GM23338 (cell line): ENCODE results near the gene PDE3A. TPM values are rescaled to one million over a fixed set of nuclear protein-coding genes. Genes with fewer than 3 reads are reported as not detected.

ENCODE experiments used
- ATAC-seq: fragments of 200-7000 bp; cut with Tn5 transposase; 3 replicates; pipeline ENCODE4 v1.9.1; 2020
- DNase-seq: peaks from one replicate; pipeline ENCODE4 v3.0.0-alpha.2; 2015; ENCODE audit warnings: low spot score
- H2AFZ ChIP-seq: fragments of 200-600 bp; sonication (generic); 2 replicates; pipeline ENCODE4 v1.8.0; 2016; ENCODE audit warnings: antibody characterized with exemption, mild to moderate bottlenecking, moderate library complexity
- H3F3A ChIP-seq: fragments of 200-600 bp; sonication (generic); replicated peaks from 2 replicates; pipeline ENCODE4 v1.8.0; 2017; ENCODE audit warnings: antibody characterized with exemption, mixed run types, low read depth
- H3K27ac ChIP-seq: fragments of 200-600 bp; sonication (generic); 2 replicates; pipeline ENCODE4 v1.6.1; 2016; ENCODE audit warnings: low read depth
- H3K27me3 ChIP-seq: fragments of 200-600 bp; sonication (generic); 2 replicates; pipeline ENCODE4 v1.8.0; 2016; ENCODE audit warnings: mild to moderate bottlenecking, mixed run types, moderate library complexity; ENCODE audit not compliant: insufficient read depth
- H3K36me3 ChIP-seq: fragments of 200-600 bp; sonication (generic); 2 replicates; pipeline ENCODE4 v1.8.0; 2016; ENCODE audit warnings: mild to moderate bottlenecking; ENCODE audit not compliant: insufficient read depth
- H3K4me1 ChIP-seq: fragments of 200-600 bp; sonication (generic); 2 replicates; pipeline ENCODE4 v1.8.0; 2016; ENCODE audit warnings: mild to moderate bottlenecking, moderate library complexity; ENCODE audit not compliant: insufficient read depth
- H3K4me2 ChIP-seq: fragments of 200-600 bp; sonication (generic); 2 replicates; pipeline ENCODE4 v1.7.1; 2017; ENCODE audit warnings: mixed run types
- H3K4me3 ChIP-seq: fragments of 200-600 bp; sonication (generic); 2 replicates; pipeline ENCODE4 v1.6.1; 2016; ENCODE audit warnings: mixed run types
- H3K79me2 ChIP-seq: fragments of 200-600 bp; sonication (generic); replicated peaks from 2 replicates; pipeline ENCODE4 v1.8.0; 2017; ENCODE audit warnings: mild to moderate bottlenecking; ENCODE audit not compliant: insufficient read depth
- H3K9me2 ChIP-seq: fragments of 200-600 bp; sonication (generic); 2 replicates; pipeline ENCODE4 v1.8.0; 2017; ENCODE audit not compliant: insufficient read depth
- H4K20me1 ChIP-seq: fragments of 200-600 bp; sonication (generic); replicated peaks from 2 replicates; pipeline ENCODE4 v1.8.0; 2017; ENCODE audit warnings: mild to moderate bottlenecking; ENCODE audit not compliant: insufficient read depth
- H3K27ac Mint-ChIP-seq: 2 replicates; pipeline ENCODE4 v1.8.0; 2020; ENCODE audit warnings: inconsistent platforms, mild to moderate bottlenecking, moderate library complexity, mixed read lengths
- H3K27me3 Mint-ChIP-seq: 3 replicates; pipeline ENCODE4 v1.8.0; 2022; ENCODE audit warnings: low read depth, mild to moderate bottlenecking, moderate library complexity, mixed read lengths, inconsistent platforms; ENCODE audit not compliant: insufficient read depth, poor library complexity
- H3K36me3 Mint-ChIP-seq: 3 replicates; pipeline ENCODE4 v1.8.0; 2021; ENCODE audit warnings: low read depth, mild to moderate bottlenecking, inconsistent platforms, moderate library complexity, mixed read lengths
- H3K4me1 Mint-ChIP-seq: 3 replicates; pipeline ENCODE4 v1.8.0; 2020; ENCODE audit warnings: mild to moderate bottlenecking, inconsistent platforms, mixed read lengths
- H3K4me3 Mint-ChIP-seq: 3 replicates; pipeline ENCODE4 v1.8.0; 2021; ENCODE audit warnings: moderate library complexity, mild to moderate bottlenecking, inconsistent platforms, mixed read lengths
- H3K9me3 Mint-ChIP-seq: 3 replicates; pipeline ENCODE4 v1.8.0; 2020; ENCODE audit warnings: moderate library complexity, mild to moderate bottlenecking, inconsistent platforms, mixed read lengths
- CREB1 ChIP-seq: fragments of 250-450 bp; sonication (Bioruptor Pico); IDR thresholded peaks from 2 replicates; pipeline ENCODE4 v1.5.0; 2020; ENCODE audit warnings: low read depth, mild to moderate bottlenecking, moderate library complexity
- EZH2 ChIP-seq: fragments of 200-600 bp; sonication (generic); IDR thresholded peaks from one replicate; pipeline ENCODE4 v1.8.0; 2017; ENCODE audit warnings: antibody characterized with exemption, mild to moderate bottlenecking, low read depth; ENCODE audit not compliant: unreplicated experiment
- EZH2phosphoT487 ChIP-seq: fragments of 200-600 bp; sonication (generic); IDR thresholded peaks from one replicate; pipeline ENCODE4 v1.8.1; 2018; ENCODE audit warnings: antibody characterized with exemption; ENCODE audit not compliant: unreplicated experiment
- JUNB ChIP-seq: IDR thresholded peaks from one replicate; pipeline ENCODE4 v1.6.1; 2016; ENCODE audit warnings: antibody characterized with exemption; ENCODE audit not compliant: unreplicated experiment
- NANOG ChIP-seq: IDR thresholded peaks from 2 replicates; pipeline ENCODE4 v1.6.1; 2016; ENCODE audit warnings: antibody characterized with exemption, borderline replicate concordance
- POLR2AphosphoS5 ChIP-seq: IDR thresholded peaks from 2 replicates; pipeline ENCODE4 v1.6.1; 2016; ENCODE audit warnings: antibody characterized with exemption, low read depth
- STAT1 ChIP-seq: IDR thresholded peaks from one replicate; pipeline ENCODE4 v1.6.1; 2016; ENCODE audit warnings: antibody characterized with exemption; ENCODE audit not compliant: unreplicated experiment
- ZNF114 ChIP-seq: fragments of 250-450 bp; sonication (Bioruptor Pico); IDR thresholded peaks from 2 replicates; pipeline ENCODE4 v1.5.0; 2020; ENCODE audit warnings: mild to moderate bottlenecking, moderate library complexity
- ZNF331 ChIP-seq: fragments of 250-450 bp; sonication (Bioruptor Pico); IDR thresholded peaks from 2 replicates; pipeline ENCODE4 v1.5.0; 2020; ENCODE audit warnings: low read depth, mild to moderate bottlenecking, moderate library complexity
- polyA plus RNA-seq: library from polyadenylated mRNA; unstranded; fragments of >200 nt; fragmentation: Nextera tagmentation; extraction: Ambion mirVana; gene quantifications from 2 replicates; pipeline ENCODE4 v1.2.1, GENCODE V29; 2016
- total RNA-seq: library from RNA; depleted of rRNA; stranded (reverse); fragments of >200 nt; shearing (Covaris generic); gene quantifications from 2 replicates; pipeline ENCODE4 v1.2.3, GENCODE V29; 2014
- TF ChIP-seq, protein P1 (sequence below): IDR thresholded peaks from one replicate; pipeline ENCODE4 v1.6.1; 2018; ENCODE audit warnings: antibody characterized with exemption; ENCODE audit not compliant: unreplicated experiment
- TF ChIP-seq, protein P2 (sequence below): fragments of 250-450 bp; sonication (Bioruptor Pico); IDR thresholded peaks from 2 replicates; pipeline ENCODE4 v1.5.0; 2020; ENCODE audit warnings: mild to moderate bottlenecking, moderate library complexity
- TF ChIP-seq, protein P3 (sequence below), 2 experiments: fragments of 200-600 bp in 1 of 2; sonication (generic) in 1 of 2; conservative IDR thresholded peaks; 2 replicates each; pipeline versions ENCODE4 v1.5.1 to v1.6.1; 2016 to 2017; ENCODE audit warnings: antibody characterized with exemption in 2 of 2, low read depth in 2 of 2, mild to moderate bottlenecking in 2 of 2, moderate library complexity in 1 of 2
- TF ChIP-seq, protein P4 (sequence below): IDR thresholded peaks from 2 replicates; pipeline ENCODE4 v1.6.1; 2016; ENCODE audit warnings: antibody characterized with exemption

PDE3A gene
- total and polyA plus RNA-seq, 2 experiments from 2014 or later: 2.7 to 9.2 TPM

DNA sequence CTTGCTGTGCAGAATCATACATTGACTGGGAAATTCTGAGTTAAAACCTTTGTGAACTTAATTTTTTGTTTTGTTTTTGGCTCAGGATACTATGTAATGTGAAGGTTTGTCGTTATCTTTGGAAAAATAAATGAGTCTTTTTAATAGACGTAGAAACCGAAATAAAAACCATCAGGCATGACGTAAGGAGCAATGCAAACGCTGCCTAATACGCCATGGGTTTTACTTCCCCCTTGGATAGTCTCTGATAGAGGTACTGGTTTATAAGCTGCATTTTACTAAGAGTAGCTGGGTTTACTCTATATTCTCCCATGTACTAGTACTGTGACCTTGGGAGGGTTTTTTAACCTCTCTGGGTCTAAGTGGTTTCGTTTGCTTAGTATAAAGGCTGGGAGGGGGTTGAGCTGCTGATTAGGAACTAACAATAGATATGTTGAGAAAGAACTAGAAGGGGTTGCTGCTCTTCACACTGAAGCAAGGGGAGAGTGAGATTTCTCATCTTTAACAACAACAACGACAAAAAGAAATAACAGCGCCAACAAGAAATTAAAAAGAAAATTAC lies 260.0 kb downstream of the PDE3A start:
- Histone ChIP-seq H2AFZ (no peak overlapping the region), H3F3A (no peaks in the 10 kb centered on the region), H3K4me2 (peak overlapping the region; percentile 50; the same call in 1 of the 2 replicates), H4K20me1 (no peaks in the 10 kb centered on the region), H3K36me3 (no peaks in the 10 kb centered on the region), H3K27ac (peak overlapping the region; percentile 21), H3K4me3 (no peak overlapping the region), H3K4me1 (peaks cover 31% of the 10 kb centered on the region), H3K27me3 (no peaks in the 10 kb centered on the region), H3K9me2 (no peaks in the 10 kb centered on the region), H3K79me2 (no peaks in the 10 kb centered on the region)
- peak; percentile 59 for ATAC-seq
- Mint-ChIP-seq H3K27ac (peak overlapping the region; percentile 67), H3K36me3 (no peaks in the 10 kb centered on the region), H3K9me3 (no peaks in the 10 kb centered on the region), H3K27me3 (peaks cover 3% of the 10 kb centered on the region), H3K4me3 (no peak overlapping the region), H3K4me1 (peaks cover 30% of the 10 kb centered on the region)
- DNase-seq: peak; percentile 32
- TF ChIP-seq, protein P1, sequence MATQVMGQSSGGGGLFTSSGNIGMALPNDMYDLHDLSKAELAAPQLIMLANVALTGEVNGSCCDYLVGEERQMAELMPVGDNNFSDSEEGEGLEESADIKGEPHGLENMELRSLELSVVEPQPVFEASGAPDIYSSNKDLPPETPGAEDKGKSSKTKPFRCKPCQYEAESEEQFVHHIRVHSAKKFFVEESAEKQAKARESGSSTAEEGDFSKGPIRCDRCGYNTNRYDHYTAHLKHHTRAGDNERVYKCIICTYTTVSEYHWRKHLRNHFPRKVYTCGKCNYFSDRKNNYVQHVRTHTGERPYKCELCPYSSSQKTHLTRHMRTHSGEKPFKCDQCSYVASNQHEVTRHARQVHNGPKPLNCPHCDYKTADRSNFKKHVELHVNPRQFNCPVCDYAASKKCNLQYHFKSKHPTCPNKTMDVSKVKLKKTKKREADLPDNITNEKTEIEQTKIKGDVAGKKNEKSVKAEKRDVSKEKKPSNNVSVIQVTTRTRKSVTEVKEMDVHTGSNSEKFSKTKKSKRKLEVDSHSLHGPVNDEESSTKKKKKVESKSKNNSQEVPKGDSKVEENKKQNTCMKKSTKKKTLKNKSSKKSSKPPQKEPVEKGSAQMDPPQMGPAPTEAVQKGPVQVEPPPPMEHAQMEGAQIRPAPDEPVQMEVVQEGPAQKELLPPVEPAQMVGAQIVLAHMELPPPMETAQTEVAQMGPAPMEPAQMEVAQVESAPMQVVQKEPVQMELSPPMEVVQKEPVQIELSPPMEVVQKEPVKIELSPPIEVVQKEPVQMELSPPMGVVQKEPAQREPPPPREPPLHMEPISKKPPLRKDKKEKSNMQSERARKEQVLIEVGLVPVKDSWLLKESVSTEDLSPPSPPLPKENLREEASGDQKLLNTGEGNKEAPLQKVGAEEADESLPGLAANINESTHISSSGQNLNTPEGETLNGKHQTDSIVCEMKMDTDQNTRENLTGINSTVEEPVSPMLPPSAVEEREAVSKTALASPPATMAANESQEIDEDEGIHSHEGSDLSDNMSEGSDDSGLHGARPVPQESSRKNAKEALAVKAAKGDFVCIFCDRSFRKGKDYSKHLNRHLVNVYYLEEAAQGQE: no peak
- TF ChIP-seq CREB1 (CRISPR knock-in tag) (no peak), JUNB (no peak), NANOG (no peak), EZH2phosphoT487 (no peak), ZNF331 (CRISPR knock-in tag) (no peak), POLR2AphosphoS5 (no peak), STAT1 (no peak), EZH2 (no peak), ZNF114 (no peak)
- TF ChIP-seq, protein P2, sequence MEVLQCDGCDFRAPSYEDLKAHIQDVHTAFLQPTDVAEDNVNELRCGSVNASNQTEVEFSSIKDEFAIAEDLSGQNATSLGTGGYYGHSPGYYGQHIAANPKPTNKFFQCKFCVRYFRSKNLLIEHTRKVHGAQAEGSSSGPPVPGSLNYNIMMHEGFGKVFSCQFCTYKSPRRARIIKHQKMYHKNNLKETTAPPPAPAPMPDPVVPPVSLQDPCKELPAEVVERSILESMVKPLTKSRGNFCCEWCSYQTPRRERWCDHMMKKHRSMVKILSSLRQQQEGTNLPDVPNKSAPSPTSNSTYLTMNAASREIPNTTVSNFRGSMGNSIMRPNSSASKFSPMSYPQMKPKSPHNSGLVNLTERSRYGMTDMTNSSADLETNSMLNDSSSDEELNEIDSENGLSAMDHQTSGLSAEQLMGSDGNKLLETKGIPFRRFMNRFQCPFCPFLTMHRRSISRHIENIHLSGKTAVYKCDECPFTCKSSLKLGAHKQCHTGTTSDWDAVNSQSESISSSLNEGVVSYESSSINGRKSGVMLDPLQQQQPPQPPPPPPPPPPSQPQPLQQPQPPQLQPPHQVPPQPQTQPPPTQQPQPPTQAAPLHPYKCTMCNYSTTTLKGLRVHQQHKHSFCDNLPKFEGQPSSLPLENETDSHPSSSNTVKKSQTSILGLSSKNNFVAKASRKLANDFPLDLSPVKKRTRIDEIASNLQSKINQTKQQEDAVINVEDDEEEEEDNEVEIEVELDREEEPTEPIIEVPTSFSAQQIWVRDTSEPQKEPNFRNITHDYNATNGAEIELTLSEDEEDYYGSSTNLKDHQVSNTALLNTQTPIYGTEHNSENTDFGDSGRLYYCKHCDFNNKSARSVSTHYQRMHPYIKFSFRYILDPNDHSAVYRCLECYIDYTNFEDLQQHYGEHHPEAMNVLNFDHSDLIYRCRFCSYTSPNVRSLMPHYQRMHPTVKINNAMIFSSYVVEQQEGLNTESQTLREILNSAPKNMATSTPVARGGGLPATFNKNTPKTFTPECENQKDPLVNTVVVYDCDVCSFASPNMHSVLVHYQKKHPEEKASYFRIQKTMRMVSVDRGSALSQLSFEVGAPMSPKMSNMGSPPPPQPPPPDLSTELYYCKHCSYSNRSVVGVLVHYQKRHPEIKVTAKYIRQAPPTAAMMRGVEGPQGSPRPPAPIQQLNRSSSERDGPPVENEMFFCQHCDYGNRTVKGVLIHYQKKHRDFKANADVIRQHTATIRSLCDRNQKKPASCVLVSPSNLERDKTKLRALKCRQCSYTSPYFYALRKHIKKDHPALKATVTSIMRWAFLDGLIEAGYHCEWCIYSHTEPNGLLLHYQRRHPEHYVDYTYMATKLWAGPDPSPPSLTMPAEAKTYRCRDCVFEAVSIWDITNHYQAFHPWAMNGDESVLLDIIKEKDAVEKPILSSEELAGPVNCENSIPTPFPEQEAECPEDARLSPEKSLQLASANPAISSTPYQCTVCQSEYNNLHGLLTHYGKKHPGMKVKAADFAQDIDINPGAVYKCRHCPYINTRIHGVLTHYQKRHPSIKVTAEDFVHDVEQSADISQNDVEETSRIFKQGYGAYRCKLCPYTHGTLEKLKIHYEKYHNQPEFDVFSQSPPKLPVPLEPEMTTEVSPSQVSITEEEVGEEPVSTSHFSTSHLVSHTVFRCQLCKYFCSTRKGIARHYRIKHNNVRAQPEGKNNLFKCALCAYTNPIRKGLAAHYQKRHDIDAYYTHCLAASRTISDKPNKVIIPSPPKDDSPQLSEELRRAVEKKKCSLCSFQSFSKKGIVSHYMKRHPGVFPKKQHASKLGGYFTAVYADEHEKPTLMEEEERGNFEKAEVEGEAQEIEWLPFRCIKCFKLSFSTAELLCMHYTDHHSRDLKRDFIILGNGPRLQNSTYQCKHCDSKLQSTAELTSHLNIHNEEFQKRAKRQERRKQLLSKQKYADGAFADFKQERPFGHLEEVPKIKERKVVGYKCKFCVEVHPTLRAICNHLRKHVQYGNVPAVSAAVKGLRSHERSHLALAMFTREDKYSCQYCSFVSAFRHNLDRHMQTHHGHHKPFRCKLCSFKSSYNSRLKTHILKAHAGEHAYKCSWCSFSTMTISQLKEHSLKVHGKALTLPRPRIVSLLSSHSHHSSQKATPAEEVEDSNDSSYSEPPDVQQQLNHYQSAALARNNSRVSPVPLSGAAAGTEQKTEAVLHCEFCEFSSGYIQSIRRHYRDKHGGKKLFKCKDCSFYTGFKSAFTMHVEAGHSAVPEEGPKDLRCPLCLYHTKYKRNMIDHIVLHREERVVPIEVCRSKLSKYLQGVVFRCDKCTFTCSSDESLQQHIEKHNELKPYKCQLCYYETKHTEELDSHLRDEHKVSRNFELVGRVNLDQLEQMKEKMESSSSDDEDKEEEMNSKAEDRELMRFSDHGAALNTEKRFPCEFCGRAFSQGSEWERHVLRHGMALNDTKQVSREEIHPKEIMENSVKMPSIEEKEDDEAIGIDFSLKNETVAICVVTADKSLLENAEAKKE (CRISPR knock-in tag): no peak
- TF ChIP-seq, protein P3, sequence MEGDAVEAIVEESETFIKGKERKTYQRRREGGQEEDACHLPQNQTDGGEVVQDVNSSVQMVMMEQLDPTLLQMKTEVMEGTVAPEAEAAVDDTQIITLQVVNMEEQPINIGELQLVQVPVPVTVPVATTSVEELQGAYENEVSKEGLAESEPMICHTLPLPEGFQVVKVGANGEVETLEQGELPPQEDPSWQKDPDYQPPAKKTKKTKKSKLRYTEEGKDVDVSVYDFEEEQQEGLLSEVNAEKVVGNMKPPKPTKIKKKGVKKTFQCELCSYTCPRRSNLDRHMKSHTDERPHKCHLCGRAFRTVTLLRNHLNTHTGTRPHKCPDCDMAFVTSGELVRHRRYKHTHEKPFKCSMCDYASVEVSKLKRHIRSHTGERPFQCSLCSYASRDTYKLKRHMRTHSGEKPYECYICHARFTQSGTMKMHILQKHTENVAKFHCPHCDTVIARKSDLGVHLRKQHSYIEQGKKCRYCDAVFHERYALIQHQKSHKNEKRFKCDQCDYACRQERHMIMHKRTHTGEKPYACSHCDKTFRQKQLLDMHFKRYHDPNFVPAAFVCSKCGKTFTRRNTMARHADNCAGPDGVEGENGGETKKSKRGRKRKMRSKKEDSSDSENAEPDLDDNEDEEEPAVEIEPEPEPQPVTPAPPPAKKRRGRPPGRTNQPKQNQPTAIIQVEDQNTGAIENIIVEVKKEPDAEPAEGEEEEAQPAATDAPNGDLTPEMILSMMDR (conservative IDR thresholded peaks at IDR 0.05; ENCODE audit: low read depth in 2 of 2): no peak
- TF ChIP-seq, protein P4, sequence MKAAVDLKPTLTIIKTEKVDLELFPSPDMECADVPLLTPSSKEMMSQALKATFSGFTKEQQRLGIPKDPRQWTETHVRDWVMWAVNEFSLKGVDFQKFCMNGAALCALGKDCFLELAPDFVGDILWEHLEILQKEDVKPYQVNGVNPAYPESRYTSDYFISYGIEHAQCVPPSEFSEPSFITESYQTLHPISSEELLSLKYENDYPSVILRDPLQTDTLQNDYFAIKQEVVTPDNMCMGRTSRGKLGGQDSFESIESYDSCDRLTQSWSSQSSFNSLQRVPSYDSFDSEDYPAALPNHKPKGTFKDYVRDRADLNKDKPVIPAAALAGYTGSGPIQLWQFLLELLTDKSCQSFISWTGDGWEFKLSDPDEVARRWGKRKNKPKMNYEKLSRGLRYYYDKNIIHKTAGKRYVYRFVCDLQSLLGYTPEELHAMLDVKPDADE: no peak
